ENCODE data around the gene PRR33. TPM values are rescaled to one million over a fixed set of nuclear protein-coding genes. Genes with fewer than 3 reads are reported as not detected.

Gene PRR33
- total and polyA plus RNA-seq, 2 donors (not counting 3 experiments of a cell fraction or from before 2014, with no cell fraction given): not detected

- Histone ChIP-seq H3K9ac (replicated peaks; ENCODE audit: extremely low read depth, insufficient read depth, low read length) (no peak overlapping the region), H3K4me3 (replicated peaks in 1 of 3; ENCODE audit: insufficient read depth in 1 of 3, low read depth in 1 of 3, low read length in 3 of 3) (no peak overlapping the region), H3K9me3 (replicated peaks; ENCODE audit: control insufficient read depth, insufficient read depth, low read length) (no peaks in the 10 kb centered on the region), H3K9me1 (replicated peaks; ENCODE audit: control insufficient read depth, extremely low read depth, insufficient read depth, low read length) (no peaks in the 10 kb centered on the region), H3K79me2 (ENCODE audit: control insufficient read depth, insufficient read depth, low read length) (no peaks in the 10 kb centered on the region), H3K4me2 (ENCODE audit: insufficient read depth, low read length) (no peak overlapping the region), H2AFZ (ENCODE audit: low read depth, low read length) (no peak overlapping the region), H3K27me3 (ENCODE audit: control insufficient read depth in 2 of 2, insufficient read depth in 2 of 2, low read length in 2 of 2) (no peaks in the 10 kb centered on the region), H4K20me1 (replicated peaks; ENCODE audit: control insufficient read depth, extremely low read depth, insufficient read depth, low read length) (no peaks in the 10 kb centered on the region), H3K4me1 (ENCODE audit: control insufficient read depth, extremely low read depth, insufficient read depth, low read length) (no peaks in the 10 kb centered on the region), H3K27ac (ENCODE audit: insufficient read depth, low read depth, low read length) (no peak overlapping the region), H3K36me3 (ENCODE audit: control insufficient read depth in 2 of 2, extremely low read depth in 1 of 2, insufficient read depth in 2 of 2, low read length in 2 of 2) (no peaks in the 10 kb centered on the region)
- FAIRE-seq: no peak
- no TSS peak for BruUV-seq (replicated peaks)
- ChIA-PET CTCF (no interaction called here), POLR2A (no interaction called here)
- TF ChIP-seq MYC (IDR thresholded peaks at IDR 0.05; ENCODE audit: low read depth, low read length): no peak
- intact Hi-C loops (cut with micrococcal nuclease): no loop called here
- dilution Hi-C loops (cut with MboI; ENCODE audit: extremely low pct_ligation_motif_present, low sequenced_read_pairs): no loop called here
- no peak for DNase-seq (ENCODE audit: low read depth, low spot score)
These were observed 40.4 kb upstream of the PRR33 start for GRCh38 chr11:1932105-1932480.

- H3K27ac ChIP-seq (ENCODE audit: insufficient read depth, low read depth, low read length): no peak overlapping the region
- intact Hi-C loops (cut with micrococcal nuclease) (no loop called here), dilution Hi-C loops (cut with MboI; ENCODE audit: extremely low pct_ligation_motif_present, low sequenced_read_pairs) (no loop called here)
- no peaks in the 10 kb centered on the region for H3K36me3 ChIP-seq (ENCODE audit: control insufficient read depth in 2 of 2, extremely low read depth in 1 of 2, insufficient read depth in 2 of 2, low read length in 2 of 2)
- H4K20me1 ChIP-seq (replicated peaks; ENCODE audit: control insufficient read depth, extremely low read depth, insufficient read depth, low read length): no peaks in the 10 kb centered on the region
- FAIRE-seq (no peak), DNase-seq (ENCODE audit: low read depth, low spot score) (no peak)
- H3K4me3 ChIP-seq (replicated peaks in 1 of 3; ENCODE audit: insufficient read depth in 1 of 3, low read depth in 1 of 3, low read length in 3 of 3): no peak overlapping the region
- POLR2A ChIA-PET: no interaction called here
- CTCF ChIA-PET: interaction anchor here (0.8 kb wide), 1 partner anchor 49 kb away, joined by 3 read pairs; no protein-coding TSS in a partner anchor
- H3K9ac ChIP-seq (replicated peaks; ENCODE audit: extremely low read depth, insufficient read depth, low read length): no peak overlapping the region
- H3K9me3 ChIP-seq (replicated peaks; ENCODE audit: control insufficient read depth, insufficient read depth, low read length): no peaks in the 10 kb centered on the region
- no peaks in the 10 kb centered on the region for H3K9me1 ChIP-seq (replicated peaks; ENCODE audit: control insufficient read depth, extremely low read depth, insufficient read depth, low read length)
- no TSS peak for BruUV-seq (replicated peaks)
- H3K4me2 ChIP-seq (ENCODE audit: insufficient read depth, low read length): no peak overlapping the region
- H3K4me1 ChIP-seq (ENCODE audit: control insufficient read depth, extremely low read depth, insufficient read depth, low read length): no peaks in the 10 kb centered on the region
- H3K79me2 ChIP-seq (ENCODE audit: control insufficient read depth, insufficient read depth, low read length): no peaks in the 10 kb centered on the region
- TF ChIP-seq FOS (IDR thresholded peaks at IDR 0.05; ENCODE audit: borderline replicate concordance, insufficient read depth, low read length) (no peak), MAX (IDR thresholded peaks at IDR 0.05; ENCODE audit: insufficient read depth, insufficient read length) (no peak), CTCF (IDR thresholded peaks at IDR 0.05; ENCODE audit: extremely low read depth in 1 of 2, insufficient read depth in 1 of 2, low read depth in 1 of 2, low read length in 2 of 2) (no peak), JUN (IDR thresholded peaks at IDR 0.05; ENCODE audit: borderline replicate concordance, insufficient read depth, insufficient read length, low read depth) (no peak), POLR2AphosphoS5 (IDR thresholded peaks at IDR 0.05; ENCODE audit: insufficient read depth, low read depth, low read length) (no peak), POLR2A (IDR thresholded peaks at IDR 0.05; ENCODE audit: low read depth, low read length) (no peak), GATA2 (IDR thresholded peaks at IDR 0.05; ENCODE audit: insufficient read depth, insufficient read length, low read depth, low read length) (no peak), EZH2 (IDR thresholded peaks at IDR 0.05; ENCODE audit: borderline replicate concordance, low read depth, low read length, severe bottlenecking) (no peak)
- no peak overlapping the region for H2AFZ ChIP-seq (ENCODE audit: low read depth, low read length)
- H3K27me3 ChIP-seq (ENCODE audit: control insufficient read depth in 2 of 2, insufficient read depth in 2 of 2, low read length in 2 of 2): no peaks in the 10 kb centered on the region
These were observed 39.8 kb upstream of the PRR33 start for GRCh38 chr11:1931341-1932104.
